ENCODE data around the gene SSH2. TPM values are rescaled to one million over a fixed set of nuclear protein-coding genes. Genes with fewer than 3 reads are reported as not detected.

Gene SSH2
- total RNA-seq, 1 experiment from 2014 or later: 8.5 TPM

DNA sequence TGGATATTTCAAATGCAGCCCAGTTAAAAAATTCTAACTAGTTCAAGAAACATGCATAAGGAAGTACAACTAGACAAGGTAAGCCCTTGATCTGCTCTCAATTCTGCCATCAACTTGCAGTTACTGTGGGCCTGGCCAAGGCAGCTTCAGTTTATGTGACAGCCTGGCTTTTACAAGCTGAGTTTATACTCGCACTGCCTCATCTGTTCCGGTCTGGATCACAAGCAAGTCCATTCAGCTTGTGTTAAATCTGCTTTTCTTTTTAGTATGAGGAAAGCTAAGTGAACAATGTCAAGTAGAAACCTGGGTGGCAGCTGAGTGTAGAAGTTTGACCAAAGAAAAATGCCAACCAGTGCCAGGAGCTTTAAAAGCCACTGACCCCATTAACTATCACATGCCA, 230.7 kb downstream of the SSH2 start:
- H3K27me3 ChIP-seq (ENCODE audit: low read length): no peaks in the 10 kb centered on the region
- DNase-seq (no peak), ATAC-seq (no peak)
- H3K36me3 ChIP-seq (ENCODE audit: low read depth, low read length): no peaks in the 10 kb centered on the region
- no peaks in the 10 kb centered on the region for H3K79me2 ChIP-seq (ENCODE audit: low read length)
- H3K4me3 ChIP-seq (ENCODE audit: low read length): no peak overlapping the region
- H3K9ac ChIP-seq (ENCODE audit: low read length): no peak overlapping the region
- no peak overlapping the region for H3K27ac ChIP-seq (ENCODE audit: low read length)
- POLR2A ChIA-PET (ENCODE audit: unreplicated experiment): no interaction called here
- no peaks in the 10 kb centered on the region for H3K9me2 ChIP-seq (replicated peaks; ENCODE audit: low read length)
- no TSS peak for BruUV-seq (replicated peaks)
- CTCF ChIA-PET: no interaction called here
- H3K9me3 ChIP-seq (ENCODE audit: low read length): no peaks in the 10 kb centered on the region
- intact Hi-C loops (cut with micrococcal nuclease): no loop called here
- no peaks in the 10 kb centered on the region for H3K4me1 ChIP-seq (ENCODE audit: insufficient read depth, low read length)
- H4K20me1 ChIP-seq (ENCODE audit: low read length): no peaks in the 10 kb centered on the region
- no peak for TF ChIP-seq EZH2 (IDR thresholded peaks at IDR 0.05; ENCODE audit: low read length, unreplicated experiment)
- no peaks in the 10 kb centered on the region for H3F3A ChIP-seq (ENCODE audit: low read length, unreplicated experiment)
- no peak overlapping the region for H3K4me2 ChIP-seq (ENCODE audit: low read length)
- H2AFZ ChIP-seq (ENCODE audit: low read length): no peak overlapping the region

DNA sequence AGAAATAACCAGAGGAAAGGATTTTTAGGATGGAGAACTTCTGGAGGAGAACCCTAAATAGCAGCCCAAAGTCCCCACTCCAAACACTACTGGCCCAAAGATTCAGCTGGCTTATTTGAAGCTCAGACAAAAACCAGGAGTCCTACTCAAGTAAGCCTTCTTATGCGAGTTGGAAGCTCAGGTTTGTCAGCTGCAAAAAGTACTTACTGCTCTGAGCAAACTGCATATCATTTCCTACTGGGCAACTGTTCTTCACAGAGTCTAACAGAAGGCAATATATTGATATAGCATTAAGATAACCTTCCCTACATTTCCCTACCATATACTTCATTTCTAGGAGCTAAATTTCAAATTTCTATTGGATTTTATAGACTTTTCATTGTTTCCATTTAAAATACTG, 231.2 kb downstream of the SSH2 start:
- Histone ChIP-seq H3K79me2 (ENCODE audit: low read length) (no peaks in the 10 kb centered on the region), H3K4me2 (ENCODE audit: low read length) (no peak overlapping the region), H3K36me3 (ENCODE audit: low read depth, low read length) (no peaks in the 10 kb centered on the region), H3K9me3 (ENCODE audit: low read length) (no peaks in the 10 kb centered on the region), H3K27ac (ENCODE audit: low read length) (no peak overlapping the region), H3K9me2 (replicated peaks; ENCODE audit: low read length) (no peaks in the 10 kb centered on the region), H3F3A (ENCODE audit: low read length, unreplicated experiment) (no peaks in the 10 kb centered on the region), H3K27me3 (ENCODE audit: low read length) (no peaks in the 10 kb centered on the region), H3K4me3 (ENCODE audit: low read length) (no peak overlapping the region), H2AFZ (ENCODE audit: low read length) (no peak overlapping the region), H3K9ac (ENCODE audit: low read length) (no peak overlapping the region), H4K20me1 (ENCODE audit: low read length) (no peaks in the 10 kb centered on the region), H3K4me1 (ENCODE audit: insufficient read depth, low read length) (no peaks in the 10 kb centered on the region)
- TF ChIP-seq EZH2 (IDR thresholded peaks at IDR 0.05; ENCODE audit: low read length, unreplicated experiment) (no peak), EZH2phosphoT487 (IDR thresholded peaks at IDR 0.05; ENCODE audit: borderline replicate concordance, low read length) (no peak), CTCF (conservative IDR thresholded peaks at IDR 0.05; ENCODE audit: low read depth, low read length) (no peak)
- ATAC-seq (no peak), DNase-seq (no peak)
- ChIA-PET CTCF (no interaction called here), POLR2A (ENCODE audit: unreplicated experiment) (no interaction called here)
- no TSS peak for BruUV-seq (replicated peaks)
- intact Hi-C loops (cut with micrococcal nuclease): no loop called here

GRCh38 chr17:29698019-29698777, 231.8 kb downstream of the SSH2 start:
- CTCF ChIA-PET: no interaction called here

More at GRCh38 chr17:29698019-29698777, 231.8 kb downstream of the SSH2 start:
- Histone ChIP-seq H3K27me3 (ENCODE audit: low read length) (no peaks in the 10 kb centered on the region), H2AFZ (ENCODE audit: low read length) (no peak overlapping the region), H3K27ac (ENCODE audit: low read length) (no peak overlapping the region), H3K4me2 (ENCODE audit: low read length) (no peak overlapping the region), H3F3A (ENCODE audit: low read length, unreplicated experiment) (no peaks in the 10 kb centered on the region), H3K9me3 (ENCODE audit: low read length) (no peaks in the 10 kb centered on the region), H3K9ac (ENCODE audit: low read length) (no peak overlapping the region), H3K4me3 (ENCODE audit: low read length) (no peak overlapping the region), H3K79me2 (ENCODE audit: low read length) (no peaks in the 10 kb centered on the region), H3K36me3 (ENCODE audit: low read depth, low read length) (no peaks in the 10 kb centered on the region), H4K20me1 (ENCODE audit: low read length) (no peaks in the 10 kb centered on the region), H3K9me2 (replicated peaks; ENCODE audit: low read length) (no peaks in the 10 kb centered on the region), H3K4me1 (ENCODE audit: insufficient read depth, low read length) (no peaks in the 10 kb centered on the region)
- ATAC-seq (no peak), DNase-seq (no peak)
- intact Hi-C loops (cut with micrococcal nuclease): no loop called here
- TF ChIP-seq CTCF (conservative IDR thresholded peaks at IDR 0.05; ENCODE audit: low read depth, low read length) (no peak), EZH2phosphoT487 (IDR thresholded peaks at IDR 0.05; ENCODE audit: borderline replicate concordance, low read length) (no peak), EZH2 (IDR thresholded peaks at IDR 0.05; ENCODE audit: low read length, unreplicated experiment) (no peak)
- no TSS peak for BruUV-seq (replicated peaks)
- POLR2A ChIA-PET (ENCODE audit: unreplicated experiment): no interaction called here

Data from PC-3 (cell line).